Erythroblast (primary cell): ENCODE measurements around the gene EVA1B.

Source experiments
- GATA1 ChIP-seq: IDR thresholded peaks from 2 replicates; pipeline ENCODE4 v1.6.1; 2011; ENCODE audit warnings: low read depth, mild to moderate bottlenecking, control low read depth, low read length, moderate library complexity
- POLR2A ChIP-seq: IDR thresholded peaks from 2 replicates; pipeline ENCODE4 v1.6.1; 2011; ENCODE audit warnings: mild to moderate bottlenecking, low read length

DNA sequence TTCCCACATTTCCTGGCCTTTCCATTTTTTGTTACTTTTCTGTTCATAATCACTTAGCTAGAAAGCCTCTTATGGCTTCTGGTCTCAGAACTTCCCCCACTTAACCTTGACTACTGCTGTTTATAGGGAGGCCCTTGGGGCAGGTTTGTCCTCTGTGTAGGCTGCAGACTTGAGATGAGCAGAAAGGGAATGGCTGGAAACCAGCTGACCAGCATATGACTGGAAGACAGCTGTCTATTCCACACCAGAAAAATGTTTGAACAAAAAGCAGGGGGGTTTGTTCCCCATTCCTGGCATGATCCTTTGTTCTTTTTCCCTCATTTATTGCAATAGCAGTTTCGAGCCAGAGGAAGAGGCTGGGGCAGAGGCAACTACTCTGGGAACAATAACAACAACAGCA, 22.2 kb downstream of the EVA1B start:
- no peak for TF ChIP-seq POLR2A
- TF ChIP-seq GATA1: no peak
